HUES6 (cell line): ENCODE measurements around the gene ITPKC.

Experiments
- H3K27ac ChIP-seq: 2 replicates; pipeline ENCODE4 v1.7.0; 2013; ENCODE audit warnings: low read depth, mild to moderate bottlenecking, low read length, inconsistent platforms
- H3K27me3 ChIP-seq: 2 replicates; pipeline ENCODE4 v1.6.1; 2013; ENCODE audit warnings: low read length; ENCODE audit not compliant: control insufficient read depth, insufficient read depth
- H3K36me3 ChIP-seq: 2 replicates; pipeline ENCODE4 v1.6.1; 2013; ENCODE audit warnings: low read length; ENCODE audit not compliant: control insufficient read depth, insufficient read depth
- H3K4me1 ChIP-seq: 2 replicates; pipeline ENCODE4 v1.6.1; 2013; ENCODE audit warnings: low read length; ENCODE audit not compliant: control insufficient read depth, insufficient read depth
- H3K4me3 ChIP-seq: 2 replicates; pipeline ENCODE4 v1.5.1; 2013; ENCODE audit warnings: low read depth, low read length
- H3K9ac ChIP-seq: one replicate; pipeline ENCODE4 v1.6.1; 2013; ENCODE audit warnings: mild to moderate bottlenecking, low read length
- H3K9me3 ChIP-seq: 2 replicates; pipeline ENCODE4 v1.6.1; 2013; ENCODE audit warnings: low read depth, low read length; ENCODE audit not compliant: control insufficient read depth, insufficient read depth

Gene ITPKC

DNA sequence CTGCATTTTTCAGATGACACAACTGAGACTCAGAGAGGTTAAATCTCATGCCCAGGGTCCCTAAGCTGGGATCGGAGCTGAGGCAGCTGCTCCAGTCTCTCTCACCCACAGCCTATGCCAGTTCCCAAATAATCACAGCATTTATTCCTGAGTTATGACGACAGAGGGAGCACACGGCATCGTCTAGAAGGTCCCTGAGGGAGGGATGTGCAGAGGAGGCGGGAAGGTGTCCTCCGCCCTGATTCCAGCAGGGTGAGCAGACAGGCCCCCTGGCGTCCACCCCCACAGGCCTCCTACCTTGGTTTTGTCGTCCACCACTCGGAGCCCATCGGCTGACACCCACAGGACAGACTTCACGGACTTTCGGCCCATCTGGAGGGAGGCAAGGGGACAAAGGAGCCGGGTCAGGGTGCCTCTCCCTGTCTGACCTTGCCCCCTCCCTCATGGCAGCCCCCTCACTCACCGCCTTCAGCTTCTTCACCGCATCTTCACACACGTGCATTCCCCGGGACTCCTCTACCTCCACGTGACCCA is 34.4 kb upstream of the ITPKC start:
- Histone ChIP-seq H3K27ac (no peak overlapping the region), H3K27me3 (no peaks in the 10 kb centered on the region), H3K9ac (no peak overlapping the region), H3K9me3 (no peaks in the 10 kb centered on the region), H3K36me3 (peaks cover 65% of the 10 kb centered on the region), H3K4me3 (no peak overlapping the region), H3K4me1 (no peaks in the 10 kb centered on the region)

DNA sequence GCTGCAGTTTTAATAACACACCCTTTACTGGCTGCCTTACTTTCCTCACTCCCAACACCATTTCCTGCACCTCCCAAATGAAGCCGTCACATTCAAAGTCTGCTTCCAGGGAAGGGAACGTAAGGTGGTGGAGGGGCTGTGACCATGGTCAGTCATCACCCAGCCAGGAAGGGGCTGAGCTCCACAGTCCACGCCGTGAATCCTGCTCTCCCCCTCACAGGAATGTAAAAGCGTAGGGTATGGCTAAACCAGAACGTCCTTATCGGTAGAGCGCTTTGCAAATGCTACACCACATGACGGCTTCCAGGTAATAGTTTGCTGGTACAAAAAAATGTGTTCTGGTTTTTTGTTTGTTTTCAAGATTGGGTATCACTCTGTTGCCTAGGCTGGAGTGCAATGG is 33.5 kb upstream of the ITPKC start:
- Histone ChIP-seq H3K4me3 (no peak overlapping the region), H3K9me3 (no peaks in the 10 kb centered on the region), H3K27ac (no peak overlapping the region), H3K4me1 (no peaks in the 10 kb centered on the region), H3K9ac (no peak overlapping the region), H3K27me3 (no peaks in the 10 kb centered on the region), H3K36me3 (peaks cover 56% of the 10 kb centered on the region)

DNA sequence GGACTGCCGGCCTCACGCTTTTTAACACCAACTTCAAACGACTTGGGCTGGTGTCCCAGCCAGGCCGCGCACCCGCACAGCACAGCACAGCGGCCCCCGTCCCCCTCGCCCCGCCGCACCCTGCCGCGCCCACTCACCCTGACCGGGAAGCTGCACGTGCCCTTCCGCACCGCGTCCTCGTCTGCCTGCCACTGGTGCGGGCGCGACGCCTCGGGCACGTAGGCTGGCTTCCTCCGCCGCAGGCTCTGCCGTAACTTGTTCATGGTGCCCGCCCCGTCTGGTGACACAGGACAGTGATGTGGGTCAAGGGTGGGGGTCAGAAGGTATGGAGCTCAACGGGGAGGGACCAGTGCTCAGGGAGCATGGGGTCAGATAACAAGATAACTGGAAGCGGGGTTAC is 32.6 kb upstream of the ITPKC start:
- Histone ChIP-seq H3K4me3 (no peak overlapping the region), H3K9me3 (no peaks in the 10 kb centered on the region), H3K27ac (no peak overlapping the region), H3K36me3 (peaks cover 50% of the 10 kb centered on the region), H3K9ac (no peak overlapping the region), H3K27me3 (no peaks in the 10 kb centered on the region), H3K4me1 (peaks cover 4% of the 10 kb centered on the region)

DNA sequence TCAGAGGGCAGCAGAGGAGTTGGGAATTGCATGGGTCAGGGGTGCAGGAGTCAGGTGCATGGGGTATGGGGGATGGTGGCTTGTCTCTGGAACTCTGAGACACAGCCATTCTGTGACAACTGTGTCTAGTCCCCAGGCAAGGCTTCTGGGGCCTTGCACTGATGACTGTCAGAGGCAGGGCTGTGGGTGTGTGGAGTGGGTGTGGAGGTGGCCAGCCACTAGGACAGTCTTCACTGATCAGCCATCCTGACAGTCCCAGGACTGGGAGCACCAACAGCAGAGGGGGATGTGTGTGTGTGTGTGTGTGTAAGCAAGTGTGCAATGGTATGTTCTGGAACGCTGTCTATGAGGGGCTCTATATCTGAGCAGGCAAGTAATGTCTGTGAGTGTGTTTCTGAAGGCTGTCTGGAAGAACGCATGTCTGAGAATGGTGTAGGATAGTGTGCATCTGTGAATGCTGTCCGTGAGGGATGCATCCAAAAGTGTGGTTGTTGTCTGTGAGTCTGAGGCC is 31.8 kb upstream of the ITPKC start:
- Histone ChIP-seq H3K9me3 (no peaks in the 10 kb centered on the region), H3K4me1 (peaks cover 6% of the 10 kb centered on the region), H3K9ac (no peak overlapping the region), H3K36me3 (peaks cover 44% of the 10 kb centered on the region), H3K4me3 (no peak overlapping the region), H3K27me3 (no peaks in the 10 kb centered on the region), H3K27ac (no peak overlapping the region)

DNA sequence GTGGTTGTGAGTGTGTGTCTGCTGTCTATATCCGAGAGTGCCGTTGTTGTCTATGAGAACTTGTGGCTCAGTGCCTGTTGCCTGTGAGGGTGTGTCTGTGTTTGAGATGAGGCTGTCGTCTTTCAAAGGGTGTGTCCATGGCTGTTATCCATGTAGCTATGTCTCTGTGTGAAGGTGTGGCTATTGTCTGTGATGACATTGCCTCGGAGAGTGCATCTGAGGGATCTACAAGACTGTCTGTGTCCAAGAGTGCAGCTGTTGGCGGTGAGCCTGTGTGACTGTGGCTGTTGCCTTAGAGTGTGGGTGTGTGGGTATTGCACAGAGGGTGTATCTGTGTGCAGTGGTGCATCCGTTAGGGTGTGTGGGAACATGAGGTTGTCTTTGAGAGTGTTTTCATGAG is 31.3 kb upstream of the ITPKC start:
- Histone ChIP-seq H3K9me3 (no peaks in the 10 kb centered on the region), H3K4me1 (peaks cover 6% of the 10 kb centered on the region), H3K36me3 (peaks cover 43% of the 10 kb centered on the region), H3K9ac (no peak overlapping the region), H3K27ac (no peak overlapping the region), H3K27me3 (no peaks in the 10 kb centered on the region), H3K4me3 (no peak overlapping the region)

DNA sequence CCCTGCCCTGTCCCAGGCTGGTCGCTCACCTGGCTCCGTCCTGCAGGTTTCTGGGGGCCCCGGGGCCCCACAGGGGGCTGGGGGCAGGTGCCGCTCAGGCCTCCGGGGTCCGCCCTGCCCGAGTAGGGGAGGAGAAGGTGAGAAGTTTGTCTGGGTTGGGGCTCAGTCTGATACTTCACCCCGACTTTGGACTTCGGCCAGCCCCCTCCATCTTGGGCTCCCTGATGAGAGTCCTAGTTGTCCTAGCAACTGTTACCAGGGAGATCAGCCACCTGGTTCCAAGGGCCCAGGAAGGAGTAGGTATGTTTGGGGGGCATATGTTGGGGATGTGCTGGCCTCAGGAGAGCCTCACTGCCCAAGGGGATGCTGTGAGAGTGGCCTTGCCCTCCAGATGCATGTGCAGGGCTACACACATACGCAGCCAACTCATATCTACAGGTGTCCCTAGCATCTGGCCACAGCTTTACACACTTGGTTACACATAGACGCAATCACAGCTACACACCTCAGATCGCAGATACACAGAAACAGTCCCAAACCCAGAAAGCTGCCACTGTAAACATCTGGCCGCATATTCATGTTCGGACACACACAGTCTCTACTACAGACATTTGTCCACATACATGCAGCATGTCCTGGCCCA is 29.9 kb upstream of the ITPKC start:
- Histone ChIP-seq H3K27me3 (no peaks in the 10 kb centered on the region), H3K9me3 (no peaks in the 10 kb centered on the region), H3K4me1 (peaks cover 16% of the 10 kb centered on the region), H3K36me3 (peaks cover 34% of the 10 kb centered on the region), H3K9ac (no peak overlapping the region), H3K27ac (no peak overlapping the region), H3K4me3 (no peak overlapping the region)

DNA sequence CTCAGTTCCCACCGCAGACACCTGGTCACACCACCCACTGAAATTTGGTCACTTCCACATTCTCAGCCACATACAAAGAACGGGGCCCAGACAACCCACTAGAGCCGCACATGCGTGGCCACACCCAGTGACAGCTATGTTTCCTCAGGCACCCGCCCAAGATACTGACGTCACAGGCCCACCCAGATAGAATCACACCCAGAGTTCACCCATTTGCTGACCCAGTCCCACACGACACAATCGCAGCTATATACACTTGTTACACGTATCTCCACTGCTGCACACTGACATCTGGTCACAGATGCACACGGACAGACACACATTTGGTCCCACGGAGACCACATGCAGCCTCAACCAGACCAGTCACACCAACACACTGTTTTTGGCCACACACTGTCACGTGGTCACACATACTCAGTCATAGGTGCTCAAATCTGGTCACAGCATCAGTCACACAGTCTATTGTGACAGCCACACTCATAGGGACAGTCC is 29.3 kb upstream of the ITPKC start:
- peaks cover 30% of the 10 kb centered on the region for H3K36me3 ChIP-seq
- peaks cover 20% of the 10 kb centered on the region for H3K4me1 ChIP-seq
- H3K27ac ChIP-seq: no peak overlapping the region

DNA sequence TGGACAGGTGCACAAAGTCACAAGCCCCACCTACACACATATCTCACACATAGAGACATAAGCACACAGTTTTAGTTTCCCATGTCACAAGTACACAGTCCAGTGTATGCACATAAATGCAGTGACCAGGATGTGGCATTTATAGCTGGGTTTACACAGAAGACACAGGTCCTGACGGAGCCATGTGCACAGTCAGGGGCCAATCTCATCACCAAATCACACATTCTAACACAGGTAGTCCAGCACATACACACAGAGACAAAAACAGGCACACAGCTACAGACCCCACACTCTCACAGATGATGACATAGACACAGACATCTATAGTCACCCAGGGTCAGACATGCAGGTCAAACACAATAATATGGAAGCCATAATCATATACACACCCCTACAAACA is 28.6 kb upstream of the ITPKC start:
- H3K4me3 ChIP-seq: no peak overlapping the region
- no peak overlapping the region for H3K9ac ChIP-seq
- peaks cover 20% of the 10 kb centered on the region for H3K4me1 ChIP-seq
- H3K9me3 ChIP-seq: no peaks in the 10 kb centered on the region
- H3K27me3 ChIP-seq: no peaks in the 10 kb centered on the region
- H3K27ac ChIP-seq: no peak overlapping the region
- peaks cover 28% of the 10 kb centered on the region for H3K36me3 ChIP-seq

More for the DNA sequence above, 29.3 kb upstream of the ITPKC start:
- no peaks in the 10 kb centered on the region for H3K27me3 ChIP-seq
- H3K4me3 ChIP-seq: no peak overlapping the region
- no peak overlapping the region for H3K9ac ChIP-seq
- H3K9me3 ChIP-seq: no peaks in the 10 kb centered on the region

DNA sequence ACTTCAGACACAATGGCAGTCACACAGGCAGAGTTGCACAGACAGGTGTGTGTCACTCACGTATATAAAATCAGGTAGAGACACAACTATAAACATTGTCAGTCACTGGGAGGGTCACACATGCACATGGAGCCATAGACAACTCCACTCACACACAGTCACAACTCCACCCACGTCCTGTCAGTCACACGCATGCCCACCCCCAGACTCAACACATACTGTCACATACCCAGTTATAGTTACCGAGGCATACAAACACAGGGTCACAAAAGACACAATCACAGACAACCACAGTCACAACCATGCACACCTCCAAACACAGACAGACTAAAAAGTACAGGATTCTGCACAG is 27.9 kb upstream of the ITPKC start:
- peak overlapping the region; percentile 84 for H3K9ac ChIP-seq

DNA sequence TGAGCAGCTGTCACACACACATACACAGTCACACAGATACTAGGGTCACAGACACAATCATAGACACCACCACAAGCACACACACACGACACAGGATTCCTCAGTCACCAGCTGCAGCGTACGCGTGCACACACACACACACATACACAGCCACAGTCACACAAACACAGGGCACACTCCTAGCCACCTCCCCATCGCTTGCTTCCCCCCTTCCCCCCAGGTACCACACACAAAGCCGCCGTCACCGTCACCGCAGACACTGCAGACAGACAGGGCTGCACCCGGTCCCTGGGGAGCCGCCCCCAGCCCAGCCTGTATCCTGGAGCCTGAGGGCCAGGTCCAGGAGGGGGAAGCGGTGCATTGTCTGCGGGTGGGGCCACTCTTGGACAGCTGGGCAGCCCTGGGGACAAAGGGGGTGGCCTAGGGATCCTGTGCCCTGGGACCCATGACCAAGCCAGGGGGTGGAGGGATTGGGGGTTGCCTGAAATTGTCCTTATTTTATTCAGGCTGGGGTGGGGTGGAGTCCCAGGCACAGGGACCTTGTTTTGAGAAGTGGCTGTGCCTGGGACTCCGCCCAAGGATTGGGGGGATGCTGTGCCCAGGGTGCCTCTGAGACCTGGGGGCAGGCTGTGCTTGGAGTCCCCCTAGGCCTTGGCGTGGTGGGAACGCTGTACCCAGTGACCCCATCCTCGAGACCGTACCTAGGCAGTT is 27.4 kb upstream of the ITPKC start:
- H3K27me3 ChIP-seq: no peaks in the 10 kb centered on the region
- H3K27ac ChIP-seq: no peak overlapping the region
- peak overlapping the region; percentile 84 for H3K9ac ChIP-seq
- H3K4me1 ChIP-seq: peaks cover 20% of the 10 kb centered on the region
- H3K4me3 ChIP-seq: peak overlapping the region; percentile 93
- peaks cover 32% of the 10 kb centered on the region for H3K36me3 ChIP-seq
- H3K9me3 ChIP-seq: no peaks in the 10 kb centered on the region

More for the DNA sequence above, 27.9 kb upstream of the ITPKC start:
- peaks cover 20% of the 10 kb centered on the region for H3K4me1 ChIP-seq
- H3K36me3 ChIP-seq: peaks cover 29% of the 10 kb centered on the region
- H3K27me3 ChIP-seq: no peaks in the 10 kb centered on the region
- peak overlapping the region; percentile 93 for H3K4me3 ChIP-seq
- no peak overlapping the region for H3K27ac ChIP-seq
- H3K9me3 ChIP-seq: no peaks in the 10 kb centered on the region

DNA sequence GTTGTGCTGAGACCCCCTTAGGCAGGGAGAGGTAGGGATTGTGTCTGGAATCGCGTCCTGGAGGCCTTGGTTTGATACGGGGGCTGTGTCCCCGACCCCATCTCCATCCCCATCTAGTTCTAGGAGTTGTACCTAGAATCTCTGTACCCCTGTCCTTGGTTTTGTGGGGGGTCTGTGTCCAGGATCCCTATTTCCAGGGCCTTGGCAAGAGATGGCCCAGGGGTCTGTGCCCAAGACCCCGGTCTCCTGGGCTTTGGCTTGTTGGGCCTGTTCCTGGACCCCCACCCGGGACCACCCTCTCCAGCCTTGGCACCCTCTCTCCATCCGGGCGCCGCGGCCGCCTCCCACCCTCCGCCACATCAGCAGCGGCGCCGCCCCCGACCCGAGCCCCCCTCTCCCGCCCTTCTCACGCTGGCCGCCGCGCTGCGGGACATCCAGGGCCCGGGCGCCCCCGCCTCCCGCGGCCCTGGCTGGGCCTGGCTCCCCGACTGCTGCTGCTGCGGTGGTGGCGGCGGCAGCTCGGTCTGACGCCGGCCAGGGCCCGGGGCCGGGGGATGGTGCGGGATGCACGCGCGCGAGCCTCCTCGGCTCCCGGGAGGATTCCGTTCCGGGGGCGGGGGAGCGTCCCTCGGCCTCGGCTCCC is 26.7 kb upstream of the ITPKC start, which contains the start of gene NUMBL:
Gene NUMBL (minus strand): TSS at position 602 of the 643 bp plus-strand sequence. CDS start 168 bp downstream, at position 434.
- no peaks in the 10 kb centered on the region for H3K9me3 ChIP-seq
- H3K36me3 ChIP-seq: peaks cover 32% of the 10 kb centered on the region
- peak within 1 kb of the TSS; percentile 88 for H3K9ac ChIP-seq
- H3K27ac ChIP-seq: peak within 1 kb of the TSS; percentile 93
- H3K4me3 ChIP-seq: peak within 1 kb of the TSS; percentile 93
- no peaks in the 10 kb centered on the region for H3K27me3 ChIP-seq
- peaks cover 20% of the 10 kb centered on the region for H3K4me1 ChIP-seq
